ENCODE measurements around the gene P4HA2.
A peak's percentile ranks its signal among the peaks of the same experiment; 100 is the strongest.

P4HA2 gene

GRCh38 chr5:132272311-132273210, 44.9 kb upstream of the P4HA2 start:
- no peak overlapping the region for H3K27ac ChIP-seq
- TF ChIP-seq CTCF (IDR thresholded peaks at IDR 0.05; ENCODE audit: low read depth, low read length): peak; percentile 55
- no peak overlapping the region for H3K4me3 ChIP-seq (ENCODE audit: low read depth, low read length)
- no peaks in the 10 kb centered on the region for H3K36me3 ChIP-seq
- no peaks in the 10 kb centered on the region for H3K9me3 ChIP-seq (ENCODE audit: severe bottlenecking)
- no peaks in the 10 kb centered on the region for H3K27me3 ChIP-seq (ENCODE audit: insufficient read depth, low read depth, severe bottlenecking)
- DNase-seq: peak; percentile 83

- TF ChIP-seq CTCF (IDR thresholded peaks at IDR 0.05; ENCODE audit: low read depth, low read length): no peak
- Histone ChIP-seq H3K36me3 (no peaks in the 10 kb centered on the region), H3K27me3 (ENCODE audit: insufficient read depth, low read depth, severe bottlenecking) (no peaks in the 10 kb centered on the region), H3K4me3 (ENCODE audit: low read depth, low read length) (no peak overlapping the region), H3K27ac (no peak overlapping the region), H3K9me3 (ENCODE audit: severe bottlenecking) (no peaks in the 10 kb centered on the region)
- no peak for DNase-seq
Observed at GRCh38 chr5:132271251-132272246, 43.9 kb upstream of the P4HA2 start.

GRCh38 chr5:132270706-132271105, 43.1 kb upstream of the P4HA2 start:
- Histone ChIP-seq H3K27ac (peak overlapping the region; percentile 75; the same call in 1 of the 2 replicates), H3K9me3 (ENCODE audit: severe bottlenecking) (no peaks in the 10 kb centered on the region), H3K4me3 (ENCODE audit: low read depth, low read length) (no peak overlapping the region), H3K27me3 (ENCODE audit: insufficient read depth, low read depth, severe bottlenecking) (no peaks in the 10 kb centered on the region), H3K36me3 (no peaks in the 10 kb centered on the region)
- TF ChIP-seq CTCF (IDR thresholded peaks at IDR 0.05; ENCODE audit: low read depth, low read length): no peak
- no peak for DNase-seq

GRCh38 chr5:132270335-132270665, 42.6 kb upstream of the P4HA2 start:
- no peak for TF ChIP-seq CTCF (IDR thresholded peaks at IDR 0.05; ENCODE audit: low read depth, low read length)
- no peaks in the 10 kb centered on the region for H3K36me3 ChIP-seq
- DNase-seq: no peak

GRCh38 chr5:132269635-132270334, 42.1 kb upstream of the P4HA2 start:
- Histone ChIP-seq H3K27me3 (ENCODE audit: insufficient read depth, low read depth, severe bottlenecking) (no peaks in the 10 kb centered on the region), H3K9me3 (ENCODE audit: severe bottlenecking) (no peaks in the 10 kb centered on the region), H3K4me3 (ENCODE audit: low read depth, low read length) (no peak overlapping the region), H3K36me3 (no peaks in the 10 kb centered on the region), H3K27ac (peak overlapping the region; percentile 75)
- TF ChIP-seq CTCF (IDR thresholded peaks at IDR 0.05; ENCODE audit: low read depth, low read length): no peak
- DNase-seq: no peak

More at GRCh38 chr5:132270335-132270665, 42.6 kb upstream of the P4HA2 start:
- peak overlapping the region; percentile 75 for H3K27ac ChIP-seq
- H3K4me3 ChIP-seq (ENCODE audit: low read depth, low read length): no peak overlapping the region
- H3K27me3 ChIP-seq (ENCODE audit: insufficient read depth, low read depth, severe bottlenecking): no peaks in the 10 kb centered on the region
- H3K9me3 ChIP-seq (ENCODE audit: severe bottlenecking): no peaks in the 10 kb centered on the region
